Large intestine (tissue), 3 donors: ENCODE measurements around the gene FCSK. TPM values are rescaled to one million over a fixed set of nuclear protein-coding genes. Genes with fewer than 3 reads are reported as not detected.

Experiments used
- DNase-seq, 2 donors: peaks; one replicate each; pipeline versions ENCODE4 v3.0.0 to v3.0.0-alpha.2; 2013
- H3K27ac ChIP-seq: one replicate; pipeline ENCODE4 v1.5.1; 2013; ENCODE audit warnings: low read length
- H3K27me3 ChIP-seq: 2 replicates; pipeline ENCODE4 v1.6.1; 2013; ENCODE audit warnings: low read length; ENCODE audit not compliant: control insufficient read depth, insufficient read depth
- H3K36me3 ChIP-seq: 2 replicates; pipeline ENCODE4 v1.6.1; 2013; ENCODE audit warnings: low read length; ENCODE audit not compliant: control insufficient read depth, insufficient read depth
- H3K4me1 ChIP-seq: one replicate; pipeline ENCODE4 v1.6.1; 2013; ENCODE audit warnings: low read length; ENCODE audit not compliant: control insufficient read depth, insufficient read depth
- H3K4me3 ChIP-seq: one replicate; pipeline ENCODE4 v1.5.1; 2013; ENCODE audit warnings: low read length
- H3K9me3 ChIP-seq: one replicate; pipeline ENCODE4 v1.6.1; 2013; ENCODE audit warnings: mild to moderate bottlenecking, low read depth, low read length, moderate library complexity; ENCODE audit not compliant: control insufficient read depth
- WGBS: methylation state at CpG from one replicate; pipeline ENCODE4 v1.1.5; 2013; ENCODE audit warnings: low lambda C conversion rate; ENCODE audit not compliant: insufficient coverage; 5-methylcytosine and 5-hydroxymethylcytosine counted together
- polyA plus RNA-seq: library from polyadenylated mRNA; unstranded; fragments of 120-200 nt; gene quantifications from one replicate; pipeline ENCODE4 v1.2.1, GENCODE V29; 2013

The FCSK gene
- polyA plus RNA-seq, 1 donor = 38.0 TPM

- Histone ChIP-seq H3K27ac (peak overlapping the region; percentile 23), H3K4me3 (no peak overlapping the region)
- no CpG with 5 or more reads among the region's 7 CpGs for WGBS
These were observed 1.5 kb downstream of the FCSK start for GRCh38 chr16:70455910-70456309.

GRCh38 chr16:70457446-70458166 lies 3.2 kb downstream of the FCSK start:
- Histone ChIP-seq H3K27me3 (no peaks in the 10 kb centered on the region), H3K27ac (peak overlapping the region; percentile 73), H3K36me3 (no peaks in the 10 kb centered on the region), H3K4me3 (no peak overlapping the region), H3K4me1 (peaks cover 24% of the 10 kb centered on the region), H3K9me3 (no peaks in the 10 kb centered on the region)
- DNase-seq = peak in 1 of 2 donors; percentile 72
- WGBS = no CpG with 5 or more reads among the region's 5 CpGs

More at GRCh38 chr16:70455910-70456309, 1.5 kb downstream of the FCSK start:
- H3K27me3 ChIP-seq = no peaks in the 10 kb centered on the region
- peaks cover 24% of the 10 kb centered on the region for H3K4me1 ChIP-seq
- no peak for DNase-seq
- no peaks in the 10 kb centered on the region for H3K36me3 ChIP-seq
- peaks cover 3% of the 10 kb centered on the region for H3K9me3 ChIP-seq

GRCh38 chr16:70460737-70461261 lies 6.4 kb downstream of the FCSK start:
- Histone ChIP-seq H3K4me3 (no peak overlapping the region), H3K4me1 (peaks cover 20% of the 10 kb centered on the region), H3K9me3 (no peaks in the 10 kb centered on the region), H3K27ac (peak overlapping the region; percentile 16), H3K36me3 (peaks cover 23% of the 10 kb centered on the region), H3K27me3 (no peaks in the 10 kb centered on the region)
- WGBS = no CpG with 5 or more reads among the region's 8 CpGs
- DNase-seq = no peak

DNA sequence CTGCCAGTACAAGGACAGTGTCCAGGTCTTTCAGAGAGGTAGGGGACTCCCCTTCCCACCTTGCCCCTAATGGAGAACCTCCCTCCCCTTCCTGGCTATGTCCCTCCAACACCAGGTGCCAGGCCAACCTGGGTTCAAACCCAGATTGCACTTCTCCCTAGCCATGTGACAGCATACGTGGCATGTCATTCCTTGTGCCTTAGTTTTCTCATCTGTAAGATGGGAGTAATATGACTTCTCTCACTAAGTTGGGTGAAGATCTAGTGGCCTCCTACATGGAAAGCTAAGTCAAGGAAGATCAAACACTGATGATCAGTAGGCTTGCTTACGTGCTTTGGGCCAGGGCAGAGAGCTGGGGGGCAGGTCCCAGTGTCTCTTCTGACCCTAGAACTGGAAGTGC lies 8.8 kb downstream of the FCSK start:
- peaks cover 42% of the 10 kb centered on the region for H3K36me3 ChIP-seq
- WGBS = no CpG with 5 or more reads among the region's 2 CpGs
- no peak overlapping the region for H3K27ac ChIP-seq
- H3K4me1 ChIP-seq = peaks cover 17% of the 10 kb centered on the region
- H3K9me3 ChIP-seq = no peaks in the 10 kb centered on the region
- H3K4me3 ChIP-seq = no peak overlapping the region
- no peak for DNase-seq
- H3K27me3 ChIP-seq = no peaks in the 10 kb centered on the region

DNA sequence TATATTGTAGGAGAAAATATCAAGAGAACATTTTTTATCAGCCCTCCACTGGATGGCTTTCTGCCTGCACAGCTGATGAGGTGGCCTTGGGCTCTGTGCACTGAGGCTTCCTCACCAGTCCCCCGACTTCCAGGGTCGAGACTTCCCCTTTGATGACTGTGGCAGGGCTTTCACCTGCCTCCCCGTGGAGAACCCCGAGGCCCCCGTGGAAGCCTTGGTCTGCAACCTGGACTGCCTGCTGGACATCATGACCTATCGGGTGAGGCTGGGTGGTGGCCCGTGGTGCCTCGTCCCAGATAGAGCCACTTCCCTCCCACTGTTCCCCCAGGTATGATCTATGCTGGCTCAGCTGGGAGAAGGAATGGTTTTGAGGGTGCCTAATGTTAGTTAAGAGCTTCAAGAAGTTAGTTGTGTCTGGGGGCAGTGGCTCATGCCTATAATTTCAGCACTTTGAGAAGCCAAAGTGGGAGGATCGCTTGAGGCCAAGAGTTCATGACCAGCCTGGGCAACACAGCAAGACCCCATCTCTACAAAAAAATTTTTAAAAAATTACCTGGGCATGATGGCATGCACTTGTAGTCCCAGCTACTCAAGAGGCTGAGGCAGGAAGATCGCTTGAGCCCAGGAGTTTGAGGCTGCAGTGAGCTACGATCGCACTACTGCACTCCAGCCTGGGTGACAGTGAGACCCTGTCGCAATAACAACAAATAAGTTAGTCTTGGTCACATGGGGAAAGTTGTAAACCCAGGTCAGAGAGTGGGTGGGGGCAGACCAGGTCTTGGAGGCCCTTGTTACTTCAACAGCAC lies 11.8 kb downstream of the FCSK start:
- DNase-seq = peak in 1 of 2 donors; percentile 51
- H3K4me3 ChIP-seq = no peak overlapping the region
- H3K27ac ChIP-seq = no peak overlapping the region
- WGBS = no CpG with 5 or more reads among the region's 13 CpGs
- no peaks in the 10 kb centered on the region for H3K27me3 ChIP-seq
- peaks cover 60% of the 10 kb centered on the region for H3K36me3 ChIP-seq
- H3K4me1 ChIP-seq = peaks cover 15% of the 10 kb centered on the region
- H3K9me3 ChIP-seq = no peaks in the 10 kb centered on the region

DNA sequence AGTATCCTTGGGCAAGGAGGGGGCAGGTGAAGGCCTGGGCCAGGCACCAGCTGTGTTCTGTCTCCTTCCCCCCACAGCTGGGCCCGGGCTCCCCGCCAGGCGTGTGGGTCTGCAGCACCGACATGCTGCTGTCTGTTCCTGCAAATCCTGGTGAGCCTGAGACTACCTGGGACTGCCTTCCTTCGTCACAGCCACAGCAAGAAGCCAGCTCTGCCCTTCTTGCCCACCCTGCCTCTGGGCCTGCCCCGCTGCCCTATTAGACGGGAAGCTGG lies 12.3 kb downstream of the FCSK start:
- Histone ChIP-seq H3K36me3 (peaks cover 64% of the 10 kb centered on the region), H3K4me3 (no peak overlapping the region), H3K27me3 (no peaks in the 10 kb centered on the region), H3K4me1 (peaks cover 15% of the 10 kb centered on the region), H3K9me3 (no peaks in the 10 kb centered on the region), H3K27ac (peak overlapping the region; percentile 23)
- no peak for DNase-seq
- no CpG with 5 or more reads among the region's 7 CpGs for WGBS

- WGBS = no CpG with 5 or more reads among the region's 11 CpGs
- peaks cover 66% of the 10 kb centered on the region for H3K36me3 ChIP-seq
- no peaks in the 10 kb centered on the region for H3K27me3 ChIP-seq
- no peak for DNase-seq
- H3K9me3 ChIP-seq = no peaks in the 10 kb centered on the region
- no peak overlapping the region for H3K4me3 ChIP-seq
- peaks cover 15% of the 10 kb centered on the region for H3K4me1 ChIP-seq
- peak overlapping the region; percentile 23 for H3K27ac ChIP-seq
These were observed 12.7 kb downstream of the FCSK start for GRCh38 chr16:70467113-70467512.

- H3K4me3 ChIP-seq = no peak overlapping the region
- H3K27ac ChIP-seq = no peak overlapping the region
These were observed 13.2 kb downstream of the FCSK start for GRCh38 chr16:70467608-70468007.

DNA sequence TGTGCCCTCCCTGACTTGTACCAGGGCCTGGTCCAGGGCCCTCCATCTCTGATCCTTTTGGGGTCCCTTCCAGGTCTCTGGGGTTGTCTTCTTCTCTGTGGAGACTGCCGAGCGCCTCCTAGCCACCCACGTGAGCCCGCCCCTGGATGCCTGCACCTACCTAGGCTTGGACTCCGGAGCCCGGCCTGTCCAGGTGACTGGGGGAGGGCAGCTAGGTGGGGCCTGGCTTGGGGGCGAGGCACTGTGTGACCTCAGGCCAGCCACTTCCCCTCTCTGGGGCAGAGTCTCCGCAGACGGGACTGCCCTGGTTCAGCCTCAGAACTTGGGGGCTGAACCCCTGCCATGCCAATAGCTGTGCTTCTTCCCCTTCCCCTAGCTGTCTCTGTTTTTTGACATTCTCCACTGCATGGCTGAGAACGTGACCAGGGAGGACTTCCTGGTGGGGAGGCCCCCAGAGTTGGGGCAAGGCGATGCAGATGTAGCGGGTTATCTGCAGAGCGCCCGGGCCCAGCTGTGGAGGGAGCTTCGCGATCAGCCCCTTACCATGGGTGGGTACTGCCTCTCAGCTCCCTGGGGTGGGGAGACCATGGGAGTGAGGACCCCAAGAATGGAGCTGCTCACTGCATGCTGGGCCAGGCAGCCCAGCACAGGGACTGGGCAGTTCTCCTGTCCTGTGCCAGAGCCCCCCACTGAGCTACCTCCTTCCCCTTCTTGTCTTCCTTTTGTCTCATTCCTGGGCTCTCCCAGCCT lies 14.6 kb downstream of the FCSK start:
- WGBS = no CpG with 5 or more reads among the region's 16 CpGs
- H3K4me3 ChIP-seq = no peak overlapping the region
- no peak for DNase-seq
- H3K27ac ChIP-seq = no peak overlapping the region
- peaks cover 15% of the 10 kb centered on the region for H3K4me1 ChIP-seq
- no peaks in the 10 kb centered on the region for H3K27me3 ChIP-seq
- no peaks in the 10 kb centered on the region for H3K9me3 ChIP-seq
- peaks cover 72% of the 10 kb centered on the region for H3K36me3 ChIP-seq

More at GRCh38 chr16:70467608-70468007, 13.2 kb downstream of the FCSK start:
- H3K27me3 ChIP-seq = no peaks in the 10 kb centered on the region
- no CpG with 5 or more reads among the region's 8 CpGs for WGBS
- H3K9me3 ChIP-seq = no peaks in the 10 kb centered on the region
- peaks cover 15% of the 10 kb centered on the region for H3K4me1 ChIP-seq
- no peak for DNase-seq
- peaks cover 71% of the 10 kb centered on the region for H3K36me3 ChIP-seq
